SK-N-SH (cell line): Measurements from ENCODE around the gene GATA2. TPM values are rescaled to one million over a fixed set of nuclear protein-coding genes. Genes with fewer than 3 reads are reported as not detected.

Experiments used
- CTCF ChIA-PET: fragments of 300-600, 350-600 bp; formaldehyde crosslinking; extraction: SDS; loops from one replicate; lab custom pipeline; 2021; lab: Yijun Ruan, JAX
- POLR2A ChIA-PET: fragments of 350-600 bp; sonication (Branson Sonifier 250); formaldehyde crosslinking; extraction: SDS; loops from one replicate; lab custom pipeline; 2020; ENCODE audit warnings: antibody characterized with exemption, inconsistent platforms; lab: Yijun Ruan, JAX
- DNase-seq: peaks from one replicate; pipeline ENCODE4 v3.0.0; 2012
- H2AFZ ChIP-seq: fragments of 200-600 bp; sonication (generic); 2 replicates; pipeline ENCODE4 v1.8.1; 2016; ENCODE audit warnings: antibody characterized with exemption, mild to moderate bottlenecking, low read depth
- H3F3A ChIP-seq: fragments of 200-600 bp; sonication (generic); replicated peaks from 2 replicates; pipeline ENCODE3; 2016; ENCODE audit warnings: antibody characterized with exemption, mild to moderate bottlenecking; ENCODE audit not compliant: insufficient read depth
- H3K27ac ChIP-seq, 2 experiments: fragments of 200-500 bp in 1 of 2; fragments of 200-600 bp in 1 of 2; sonication (Bioruptor generic) in 1 of 2; sonication (generic), shearing (Covaris generic) in 1 of 2; 2 replicates each; pipeline versions ENCODE4 v1.5.1 to v1.6.1; 2014 to 2016; ENCODE audit warnings: low read depth in 2 of 2, inconsistent platforms in 1 of 2, low read length in 1 of 2, mild to moderate bottlenecking in 1 of 2, mixed read lengths in 1 of 2
- H3K27me3 ChIP-seq: fragments of 200-600 bp; sonication (generic), shearing (Covaris generic); 2 replicates; pipeline ENCODE4 v1.6.1; 2016; ENCODE audit warnings: mixed run types; ENCODE audit not compliant: insufficient read depth
- H3K36me3 ChIP-seq, 2 experiments: fragments of 200-500 bp in 1 of 2; fragments of 200-600 bp in 1 of 2; sonication (Bioruptor generic) in 1 of 2; sonication (generic) in 1 of 2; replicated peaks in 1 of 2; 2 replicates each; pipeline versions ENCODE3 to v1.5.1; 2014 to 2016; ENCODE audit warnings: low read length in 1 of 2, mild to moderate bottlenecking in 1 of 2; ENCODE audit not compliant: insufficient read depth in 2 of 2, control insufficient read depth in 1 of 2
- H3K4me1 ChIP-seq, 2 experiments: fragments of 200-500 bp in 1 of 2; fragments of 200-600 bp in 1 of 2; sonication (Bioruptor generic) in 1 of 2; sonication (generic), shearing (Covaris generic) in 1 of 2; 2 replicates each; pipeline versions ENCODE4 v1.5.1 to v1.6.1; 2014 to 2016; ENCODE audit warnings: low read depth in 1 of 2, low read length in 1 of 2, mixed run types in 1 of 2; ENCODE audit not compliant: insufficient read depth in 2 of 2, control insufficient read depth in 1 of 2
- H3K4me2 ChIP-seq: fragments of 200-600 bp; sonication (generic), shearing (Covaris generic); 2 replicates; pipeline ENCODE4 v1.6.1; 2017; ENCODE audit warnings: mixed run types
- H3K4me3 ChIP-seq, 2 experiments: fragments of 200-500 bp in 1 of 2; fragments of 200-600 bp in 1 of 2; sonication (Bioruptor generic) in 1 of 2; sonication (generic), shearing (Covaris generic) in 1 of 2; 2 replicates each; pipeline versions ENCODE4 v1.5.1 to v1.8.1; 2014 to 2016; ENCODE audit warnings: low read depth in 2 of 2, inconsistent platforms in 1 of 2, low read length in 1 of 2, mild to moderate bottlenecking in 1 of 2, mixed read lengths in 1 of 2, moderate library complexity in 1 of 2
- H3K79me2 ChIP-seq: fragments of 200-600 bp; sonication (generic); 2 replicates; pipeline ENCODE4 v1.8.1; 2017; ENCODE audit warnings: mild to moderate bottlenecking; ENCODE audit not compliant: insufficient read depth
- H3K9ac ChIP-seq: fragments of 200-600 bp; sonication (generic); 2 replicates; pipeline ENCODE4 v1.6.1; 2017; ENCODE audit warnings: mixed run types
- H3K9me2 ChIP-seq: fragments of 200-600 bp; sonication (generic); 2 replicates; pipeline ENCODE4 v1.6.1; 2017; ENCODE audit warnings: mixed run types
- H3K9me3 ChIP-seq: fragments of 200-600 bp; sonication (generic); 2 replicates; pipeline ENCODE4 v1.6.1; 2017; ENCODE audit warnings: mixed run types, mild to moderate bottlenecking, moderate library complexity
- H4K20me1 ChIP-seq: fragments of 200-600 bp; sonication (generic); 2 replicates; pipeline ENCODE4 v1.6.1; 2017; ENCODE audit warnings: mild to moderate bottlenecking, mixed run types; ENCODE audit not compliant: insufficient read depth
- CHD2 ChIP-seq: fragments of 150-350 bp; IDR thresholded peaks from 2 replicates; pipeline ENCODE4 v1.6.1; 2018; ENCODE audit warnings: low read length; ENCODE audit not compliant: partially characterized antibody
- CTCF ChIP-seq: fragments of 200-600 bp; sonication (generic); IDR thresholded peaks from 2 replicates; pipeline ENCODE4 v1.6.1; 2017; ENCODE audit warnings: antibody characterized with exemption, mild to moderate bottlenecking, moderate library complexity
- ELF1 ChIP-seq: IDR thresholded peaks from 2 replicates; pipeline ENCODE4 v1.4.0; 2012
- FOXM1 ChIP-seq: IDR thresholded peaks from 2 replicates; pipeline ENCODE4 v1.4.0; 2012; ENCODE audit warnings: low read depth, mild to moderate bottlenecking
- GATA2 ChIP-seq: sonication (generic); formaldehyde crosslinking; IDR thresholded peaks from 2 replicates; pipeline ENCODE4 v1.5.0; 2020; ENCODE audit warnings: mild to moderate bottlenecking, missing genetic modification reagents
- MAX ChIP-seq: IDR thresholded peaks from 2 replicates; pipeline ENCODE4 v1.4.0; 2012; ENCODE audit warnings: low read depth
- NFIC ChIP-seq: IDR thresholded peaks from 2 replicates; pipeline ENCODE4 v1.4.0; 2012; ENCODE audit warnings: borderline replicate concordance
- SIN3A ChIP-seq: IDR thresholded peaks from 2 replicates; pipeline ENCODE4 v1.6.1; 2012; ENCODE audit warnings: low read depth, mild to moderate bottlenecking, low read length, moderate library complexity, borderline replicate concordance
- TEAD4 ChIP-seq: IDR thresholded peaks from 2 replicates; pipeline ENCODE4 v1.4.0; 2012; ENCODE audit warnings: mild to moderate bottlenecking, borderline replicate concordance; ENCODE audit not compliant: insufficient read depth
- USF1 ChIP-seq: IDR thresholded peaks from 2 replicates; pipeline ENCODE4 v1.4.0; 2012; ENCODE audit warnings: low read depth, borderline replicate concordance
- YY1 ChIP-seq: IDR thresholded peaks from 2 replicates; pipeline ENCODE4 v1.4.0; 2012; ENCODE audit warnings: low read depth, mild to moderate bottlenecking
- WGBS: methylation state at CpG from one replicate; pipeline ENCODE4 v1.1.6; 2017; ENCODE audit warnings: low lambda C conversion rate; 5-methylcytosine and 5-hydroxymethylcytosine counted together
- polyA plus RNA-seq, 3 experiments: library from polyadenylated mRNA; depleted of rRNA; stranded (reverse); fragments of >200 nt; gene quantifications; 2 replicates each; pipeline ENCODE4 v1.2.3, GENCODE V29; 2012

GATA2 gene
- polyA plus RNA-seq, 1 of the 3 experiments (the other 2 are of a cell fraction), result 5.5 TPM

DNA sequence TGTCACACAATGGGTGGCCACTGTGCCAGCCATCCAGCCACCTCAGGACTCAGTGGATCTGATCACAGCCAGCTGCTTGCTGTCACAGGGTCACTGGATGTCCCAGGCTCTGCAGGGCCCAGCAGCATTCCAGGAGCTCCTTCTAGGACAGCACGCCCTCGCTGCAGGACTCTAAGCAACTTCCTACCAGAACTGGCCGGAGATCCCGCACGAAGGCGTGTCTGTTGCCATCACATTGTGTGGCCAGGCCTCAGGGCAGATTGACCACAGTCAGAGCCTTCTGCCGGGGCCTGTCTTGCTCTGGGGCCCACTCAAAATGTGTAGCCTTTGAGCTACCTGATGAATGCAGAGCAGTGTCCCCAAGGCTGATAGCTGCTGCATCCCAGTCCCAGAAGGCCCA is 50.9 kb downstream of the GATA2 start:
- Histone ChIP-seq H3K4me1 (peaks cover 0 to 8% of the 10 kb centered on the region in 2 experiments; a peak in 1 of 4 replicates), H3K27me3 (no peaks in the 10 kb centered on the region), H3K79me2 (no peaks in the 10 kb centered on the region), H3K27ac (no peak overlapping the region), H2AFZ (no peak overlapping the region), H3F3A (no peaks in the 10 kb centered on the region), H3K9ac (no peak overlapping the region), H3K9me3 (no peaks in the 10 kb centered on the region), H4K20me1 (no peaks in the 10 kb centered on the region), H3K4me2 (no peak overlapping the region), H3K9me2 (no peaks in the 10 kb centered on the region), H3K4me3 (no peak overlapping the region), H3K36me3 (no peaks in the 10 kb centered on the region)
- no peak for DNase-seq
- TF ChIP-seq NFIC (no peak), GATA2 (CRISPR knock-in tag) (no peak), USF1 (no peak), ELF1 (no peak), TEAD4 (no peak), CHD2 (no peak), YY1 (no peak), SIN3A (no peak)
- ChIA-PET POLR2A (interaction anchor here (2.1 kb wide), 1 partner anchor 10 kb away, joined by 8 read pairs; no protein-coding TSS in a partner anchor), CTCF (interaction anchor here (1.1 to 3.8 kb wide), 7 partner anchors 9 to 176 kb away, joined by 3 to 12 read pairs (median 3); no protein-coding TSS in a partner anchor)
- WGBS, result 20% methylated on average over 1 of the region's 7 CpGs

GRCh38 chr3:128439226-128439625 is 53.8 kb downstream of the GATA2 start:
- H3K27me3 ChIP-seq, result no peaks in the 10 kb centered on the region
- ChIA-PET POLR2A (interaction anchor here (0.7 to 1.1 kb wide), 2 partner anchors 9 to 38 kb away, joined by 3 read pairs; no protein-coding TSS in a partner anchor), CTCF (interaction anchor here (0.8 to 1.9 kb wide), 10 partner anchors 9 to 159 kb away, joined by 3 to 13 read pairs (median 5); no protein-coding TSS in a partner anchor)
- H3K36me3 ChIP-seq, result no peaks in the 10 kb centered on the region
- no peaks in the 10 kb centered on the region for H4K20me1 ChIP-seq
- no peak overlapping the region for H3K4me3 ChIP-seq
- H3K9me3 ChIP-seq, result no peaks in the 10 kb centered on the region
- H3K4me1 ChIP-seq, result peaks cover 0 to 24% of the 10 kb centered on the region in 2 experiments; a peak in 1 of 4 replicates
- peaks cover 3% of the 10 kb centered on the region for H3F3A ChIP-seq
- H3K4me2 ChIP-seq, result no peak overlapping the region
- H3K27ac ChIP-seq, result no peak overlapping the region
- H2AFZ ChIP-seq, result no peak overlapping the region
- no peaks in the 10 kb centered on the region for H3K9me2 ChIP-seq
- DNase-seq, result no peak
- TF ChIP-seq MAX (no peak), CHD2 (no peak)
- H3K9ac ChIP-seq, result no peak overlapping the region
- WGBS, result 35% methylated on average over 3 of the region's 3 CpGs
- H3K79me2 ChIP-seq, result no peaks in the 10 kb centered on the region

- CTCF ChIA-PET, result interaction anchor here (0.8 to 1.9 kb wide), 15 partner anchors 8 to 261 kb away, joined by 3 to 13 read pairs (median 4); no protein-coding TSS in a partner anchor
These were observed 54.4 kb downstream of the GATA2 start for GRCh38 chr3:128438488-128439072.

More at GRCh38 chr3:128438488-128439072, 54.4 kb downstream of the GATA2 start:
- peak; percentile 41 for DNase-seq
- Histone ChIP-seq H3K36me3 (no peaks in the 10 kb centered on the region), H3K27me3 (no peaks in the 10 kb centered on the region), H3K9me2 (no peaks in the 10 kb centered on the region), H3K9me3 (no peaks in the 10 kb centered on the region), H3F3A (peaks cover 3% of the 10 kb centered on the region), H3K4me2 (no peak overlapping the region), H3K27ac (no peak overlapping the region), H4K20me1 (no peaks in the 10 kb centered on the region), H3K4me3 (no peak overlapping the region), H3K9ac (no peak overlapping the region), H2AFZ (no peak overlapping the region), H3K4me1 (peaks cover 0 to 30% of the 10 kb centered on the region in 2 experiments; a peak in 1 of 4 replicates), H3K79me2 (no peaks in the 10 kb centered on the region)
- WGBS, result 66% methylated on average over 3 of the region's 6 CpGs
- POLR2A ChIA-PET, result interaction anchor here (0.7 kb wide), 1 partner anchor 8 kb away, joined by 3 read pairs; no protein-coding TSS in a partner anchor
- no peak for TF ChIP-seq FOXM1
- TF ChIP-seq CTCF, result peak; percentile 51
